Activated T-cell treated with anti-CD3 and anti-CD28 coated beads, Interleukin-2, amount 50 U/mL, for 72 hours (primary cell): ENCODE measurements around the gene CLCN5. TPM values are rescaled to one million over a fixed set of nuclear protein-coding genes. Genes with fewer than 3 reads are reported as not detected.

ENCODE experiments used
- ATAC-seq, 2 donors: fragments of 150-1000 bp; cut with Tn5 transposase; replicated peaks in 1 of 2; 2 replicates each; pipeline ENCODE4 v1.10.0; 2021; ENCODE audit warnings: moderate library complexity in 2 of 2, mild to moderate bottlenecking in 1 of 2
- DNase-seq, 2 donors: peaks; one replicate each; pipeline ENCODE4 v3.0.0; 2021 to 2022; ENCODE audit warnings: mixed read lengths in 1 of 2
- H3K27ac Mint-ChIP-seq: one replicate; pipeline ENCODE4 v1.8.0; 2022; ENCODE audit warnings: mild to moderate bottlenecking, moderate library complexity, mixed read lengths
- H3K27me3 Mint-ChIP-seq: one replicate; pipeline ENCODE4 v1.8.0; 2022; ENCODE audit warnings: low read depth, mixed read lengths
- H3K36me3 Mint-ChIP-seq, 2 donors: one replicate each; pipeline ENCODE4 v1.8.0; 2022; ENCODE audit warnings: mixed read lengths in 2 of 2, mild to moderate bottlenecking in 1 of 2; ENCODE audit not compliant: insufficient read depth in 2 of 2
- H3K4me1 Mint-ChIP-seq: one replicate; pipeline ENCODE4 v1.8.0; 2022; ENCODE audit warnings: low read depth, mixed read lengths
- H3K4me3 Mint-ChIP-seq, 2 donors: one replicate each; pipeline ENCODE4 v1.8.0; 2022; ENCODE audit warnings: mild to moderate bottlenecking in 2 of 2, mixed read lengths in 2 of 2, moderate library complexity in 2 of 2
- H3K9me3 Mint-ChIP-seq, 2 donors: one replicate each; pipeline ENCODE4 v1.8.0; 2022; ENCODE audit warnings: mixed read lengths in 2 of 2
- total RNA-seq, 2 donors: library from RNA; stranded (reverse); gene quantifications; one replicate each; pipeline ENCODE4 v1.2.3, GENCODE V29; 2022

CLCN5 gene
- total RNA-seq, 2 donors from 2014 or later: 4.2 to 4.3 TPM

DNA sequence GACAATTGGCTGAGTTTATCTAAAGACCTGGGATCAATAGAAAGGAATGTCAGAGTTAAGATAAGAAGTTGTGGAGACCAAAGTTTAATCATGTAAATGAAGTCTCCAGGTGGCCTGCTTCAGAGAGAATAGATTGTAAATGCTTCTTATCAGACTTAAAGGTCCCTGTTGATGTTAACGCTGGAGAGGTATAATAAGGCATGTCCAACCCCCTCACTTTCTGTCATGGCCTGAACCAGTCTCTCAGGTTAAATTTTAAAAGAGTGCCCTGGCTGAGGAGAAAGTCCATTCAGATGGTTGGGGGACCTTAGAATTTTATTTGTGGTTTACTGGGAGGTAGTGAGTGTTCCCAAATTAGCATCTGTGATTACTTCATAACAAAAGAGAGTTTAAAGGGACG is 191.7 kb downstream of the CLCN5 start:
- Mint-ChIP-seq H3K4me3 (no peak overlapping the region), H3K27me3 (peaks cover 34% of the 10 kb centered on the region), H3K36me3 (no peaks in the 10 kb centered on the region), H3K9me3 (no peaks in the 10 kb centered on the region), H3K4me1 (no peaks in the 10 kb centered on the region), H3K27ac (no peak overlapping the region)
- DNase-seq: no peak
- ATAC-seq: no peak

DNA sequence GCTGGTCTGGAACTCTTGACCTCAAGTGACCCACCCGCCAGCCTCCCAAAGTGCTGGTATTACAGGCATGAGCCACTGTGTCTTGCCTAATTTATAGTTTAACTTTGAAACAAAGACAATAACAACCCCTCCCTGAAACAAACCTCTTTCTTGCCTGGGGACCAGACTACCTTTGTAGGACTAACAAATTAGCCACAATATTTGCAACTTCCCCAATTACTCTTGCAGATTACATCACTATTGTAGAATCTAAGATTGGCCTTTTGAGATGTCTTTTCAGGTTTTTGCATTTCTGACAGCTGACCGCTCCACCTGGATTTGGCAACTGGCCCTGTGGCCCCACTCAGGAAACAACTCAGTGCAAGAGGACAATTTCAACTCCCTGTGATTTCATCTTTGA is 193.6 kb downstream of the CLCN5 start:
- peaks cover 37% of the 10 kb centered on the region for H3K27me3 Mint-ChIP-seq
- DNase-seq (no peak), ATAC-seq (no peak)
- H3K36me3 Mint-ChIP-seq: no peaks in the 10 kb centered on the region
- H3K4me1 Mint-ChIP-seq: no peaks in the 10 kb centered on the region
- H3K27ac Mint-ChIP-seq: no peak overlapping the region
- H3K4me3 Mint-ChIP-seq: no peak overlapping the region
- no peaks in the 10 kb centered on the region for H3K9me3 Mint-ChIP-seq

DNA sequence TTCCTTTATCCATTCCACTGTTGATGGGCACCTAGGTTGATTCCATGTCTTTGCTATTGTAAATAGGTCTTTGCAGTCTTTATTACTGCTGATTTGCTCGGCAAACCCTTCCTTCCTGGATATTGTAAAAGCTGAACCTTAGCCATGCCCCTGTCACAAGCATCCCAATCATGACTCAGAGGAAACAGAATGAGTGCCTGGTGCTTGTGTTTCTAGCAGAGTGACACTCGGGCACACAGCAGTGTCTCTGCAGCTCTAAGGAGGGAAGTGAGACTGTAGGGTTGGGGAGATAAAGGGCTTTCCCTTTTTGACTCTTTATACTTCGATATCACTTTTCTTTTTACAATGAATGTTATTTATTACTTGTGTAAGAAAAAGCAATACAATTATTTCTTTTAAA is 195.1 kb downstream of the CLCN5 start:
- no peak overlapping the region for H3K4me3 Mint-ChIP-seq
- ATAC-seq (no peak), DNase-seq (no peak)
- peaks cover 43% of the 10 kb centered on the region for H3K27me3 Mint-ChIP-seq
- no peaks in the 10 kb centered on the region for H3K36me3 Mint-ChIP-seq
- no peak overlapping the region for H3K27ac Mint-ChIP-seq
- H3K9me3 Mint-ChIP-seq: no peaks in the 10 kb centered on the region
- no peaks in the 10 kb centered on the region for H3K4me1 Mint-ChIP-seq

DNA sequence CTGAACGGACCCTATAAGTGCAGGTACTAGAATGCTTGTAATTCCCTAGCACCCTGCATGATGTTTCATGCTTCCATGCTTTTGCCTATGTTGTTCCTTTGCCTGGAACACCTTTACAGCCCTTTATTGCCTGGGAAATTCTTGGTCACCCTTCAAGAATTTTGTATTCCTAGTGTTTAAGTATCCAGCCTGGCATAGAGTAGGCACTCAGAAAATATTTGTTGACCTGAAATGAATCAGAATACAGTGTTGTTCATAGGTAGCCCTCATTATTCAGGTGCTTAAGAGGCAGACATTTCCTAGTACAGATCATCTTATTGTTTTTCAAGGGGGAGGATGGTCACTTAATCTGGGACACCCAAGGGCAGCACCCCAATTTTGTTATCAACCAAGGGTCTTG is 203.1 kb downstream of the CLCN5 start:
- H3K4me3 Mint-ChIP-seq: no peak overlapping the region
- H3K27ac Mint-ChIP-seq: no peak overlapping the region
- ATAC-seq (no peak), DNase-seq (no peak)
- no peaks in the 10 kb centered on the region for H3K9me3 Mint-ChIP-seq
- peaks cover 44% of the 10 kb centered on the region for H3K27me3 Mint-ChIP-seq
- no peaks in the 10 kb centered on the region for H3K4me1 Mint-ChIP-seq
- H3K36me3 Mint-ChIP-seq: no peaks in the 10 kb centered on the region

DNA sequence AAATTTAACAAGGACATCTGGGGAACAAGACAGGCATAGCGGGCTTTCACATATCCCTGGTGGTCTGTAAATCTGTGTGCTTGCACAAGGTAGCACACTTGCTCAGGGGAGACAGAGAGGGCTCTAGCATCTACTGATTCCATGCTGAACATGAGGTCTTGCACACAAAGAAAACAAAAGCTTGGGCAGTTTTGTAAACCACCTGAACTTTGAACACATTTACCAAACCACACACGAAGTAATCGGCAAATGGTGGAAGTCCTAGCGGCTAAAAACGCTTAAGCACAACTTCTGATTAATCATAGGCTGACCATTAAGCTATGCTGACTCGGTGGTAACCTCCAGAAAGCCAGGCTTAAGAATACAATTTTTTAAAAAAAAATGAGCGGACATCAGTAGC is 225.6 kb downstream of the CLCN5 start:
- Mint-ChIP-seq H3K4me1 (no peaks in the 10 kb centered on the region), H3K9me3 (no peaks in the 10 kb centered on the region), H3K36me3 (no peaks in the 10 kb centered on the region), H3K4me3 (no peak overlapping the region), H3K27ac (no peak overlapping the region), H3K27me3 (peaks cover 18% of the 10 kb centered on the region)
- ATAC-seq: no peak
- no peak for DNase-seq

Other genes starting within 250 kb of the CLCN5 start
- not detected for gene PAGE1, start 226.6 kb upstream of the CLCN5 start, total RNA-seq
- not detected for gene PAGE4, start 93.3 kb upstream of the CLCN5 start, total RNA-seq
- gene USP27X, start 43.1 kb upstream of the CLCN5 start, total RNA-seq: 1 to 10 TPM; 1.9 to 2.1 TPM